DMS53 treated with DMSO at 0.1 percent for 48 hours (cell line): ENCODE results near the gene PLEKHG4B.
"Not testable (repeated sequence)": the region's sequence is repeated elsewhere in the genome, so short reads cannot be mapped to it uniquely, and the experiment has no call there.

Experiments
- DNase-seq: peaks from one replicate; lab custom pipeline; 2025; ENCODE audit not compliant: unreplicated experiment; lab: John Stamatoyannopoulos, UW

Gene PLEKHG4B

GRCh38 chr5:91556-92263 lies at the start of gene PLEKHG4B:
Gene PLEKHG4B, plus strand, starts transcription at chr5:92168. Its CDS starts 64 bp downstream, at chr5:92232.
- DNase-seq, result no peak

- no peak for DNase-seq
Observed at GRCh38 chr5:42250-42649, 49.7 kb upstream of the PLEKHG4B start.

- DNase-seq, result peak; percentile 98
Observed at GRCh38 chr5:48192-48591, 43.8 kb upstream of the PLEKHG4B start.

GRCh38 chr5:49530-49929 lies 42.4 kb upstream of the PLEKHG4B start:
- DNase-seq, result not testable (repeated sequence)

GRCh38 chr5:49953-50544 lies 41.9 kb upstream of the PLEKHG4B start:
- DNase-seq, result no peak

- no peak for DNase-seq
Observed at GRCh38 chr5:50724-51499, 41.1 kb upstream of the PLEKHG4B start.

- DNase-seq, result no peak
Observed at GRCh38 chr5:51500-51823, 40.5 kb upstream of the PLEKHG4B start.

- peak; percentile 90 for DNase-seq
Observed at GRCh38 chr5:53381-54174, 38.4 kb upstream of the PLEKHG4B start.

GRCh38 chr5:54175-54730 lies 37.7 kb upstream of the PLEKHG4B start:
- DNase-seq, result no peak

GRCh38 chr5:54876-55569 lies 36.9 kb upstream of the PLEKHG4B start:
- DNase-seq, result peak; percentile 54

GRCh38 chr5:56561-57290 lies 35.2 kb upstream of the PLEKHG4B start:
- no peak for DNase-seq

- DNase-seq, result not testable (repeated sequence)
Observed at GRCh38 chr5:60250-60649, 31.7 kb upstream of the PLEKHG4B start.

GRCh38 chr5:70440-70839 lies 21.5 kb upstream of the PLEKHG4B start:
- no peak for DNase-seq

GRCh38 chr5:72316-73180 lies 19.4 kb upstream of the PLEKHG4B start:
- DNase-seq, result not testable (repeated sequence)

GRCh38 chr5:73181-73447 lies 18.9 kb upstream of the PLEKHG4B start:
- not testable (repeated sequence) for DNase-seq

- no peak for DNase-seq
Observed at GRCh38 chr5:73768-74502, 18.0 kb upstream of the PLEKHG4B start.

GRCh38 chr5:74503-75109 lies 17.4 kb upstream of the PLEKHG4B start:
- no peak for DNase-seq
